HL-60 (cell line): ENCODE results near the gene FALEC.
A peak's percentile ranks its signal among the peaks of the same experiment; 100 is the strongest.

Source experiments
- DNase-seq, 2 experiments: peaks; one replicate each; pipeline ENCODE4 v3.0.0-alpha.2; 2010 to 2020; ENCODE audit warnings: low read depth in 1 of 2, low spot score in 1 of 2
- H3K27ac ChIP-seq: fragments of 250-450 bp; sonication (Bioruptor Pico); replicated peaks from 2 replicates; pipeline ENCODE4 v1.5.1; 2020; ENCODE audit warnings: mild to moderate bottlenecking, moderate library complexity
- H3K27me3 ChIP-seq: fragments of 250-450 bp; sonication (Bioruptor Pico); 2 replicates; pipeline ENCODE4 v1.5.1; 2021; ENCODE audit warnings: mild to moderate bottlenecking, moderate library complexity; ENCODE audit not compliant: insufficient read depth, poor library complexity, severe bottlenecking
- H3K4me3 ChIP-seq: replicated peaks from 2 replicates; pipeline ENCODE4 v1.5.1; 2011; ENCODE audit warnings: mild to moderate bottlenecking, control low read depth, low read length; ENCODE audit not compliant: insufficient read depth
- CTCF ChIP-seq: IDR thresholded peaks from one replicate; pipeline ENCODE4 v1.5.1; 2011; ENCODE audit warnings: low read length, control low read depth, inconsistent platforms; ENCODE audit not compliant: insufficient read depth
- GABPA ChIP-seq: IDR thresholded peaks from 2 replicates; pipeline ENCODE4 v1.6.1; 2012; ENCODE audit warnings: low read depth
- POLR2AphosphoS5 ChIP-seq: IDR thresholded peaks from 2 replicates; pipeline ENCODE4 v1.6.1; 2012; ENCODE audit warnings: low read depth
- REST ChIP-seq: IDR thresholded peaks from 2 replicates; pipeline ENCODE4 v1.6.1; 2012; ENCODE audit warnings: low read depth; ENCODE audit not compliant: insufficient replicate concordance
- SPI1 ChIP-seq: IDR thresholded peaks from 2 replicates; pipeline ENCODE4 v1.6.1; 2012; ENCODE audit warnings: low read depth, mild to moderate bottlenecking, borderline replicate concordance

Gene FALEC

GRCh38 chr1:150558761-150559655 lies 43.5 kb downstream of the FALEC start:
- no peak overlapping the region for H3K4me3 ChIP-seq
- no peak for TF ChIP-seq REST
- TF ChIP-seq CTCF = no peak
- no peak for TF ChIP-seq GABPA
- no peak for TF ChIP-seq POLR2AphosphoS5
- no peak for TF ChIP-seq SPI1
- no peaks in the 10 kb centered on the region for H3K27me3 ChIP-seq
- no peak for DNase-seq
- no peak overlapping the region for H3K27ac ChIP-seq

- Histone ChIP-seq H3K27me3 (no peaks in the 10 kb centered on the region), H3K4me3 (no peak overlapping the region), H3K27ac (no peak overlapping the region)
- DNase-seq = no peak
- no peak for TF ChIP-seq GABPA
Observed at GRCh38 chr1:150559656-150560010, 44.1 kb downstream of the FALEC start.

GRCh38 chr1:150560011-150560438 lies 44.5 kb downstream of the FALEC start:
- peak in 1 of 2 experiments; percentile 73 for DNase-seq
- Histone ChIP-seq H3K4me3 (no peak overlapping the region), H3K27me3 (no peaks in the 10 kb centered on the region), H3K27ac (no peak overlapping the region)
- TF ChIP-seq GABPA (no peak), SPI1 (no peak), REST (no peak), CTCF (peak; percentile 94)

- DNase-seq = peak in 1 of 2 experiments; percentile 86
- no peaks in the 10 kb centered on the region for H3K27me3 ChIP-seq
- peak overlapping the region; percentile 58 for H3K4me3 ChIP-seq
- peak overlapping the region; percentile 49 for H3K27ac ChIP-seq
- TF ChIP-seq CTCF (peak; percentile 80), REST (no peak)
Observed at GRCh38 chr1:150560576-150561253, 45.2 kb downstream of the FALEC start.
